T-helper 1 cell (primary cell): Measurements from ENCODE around the gene TKT.

Source experiments
- DNase-seq, 5 donors: peaks; one replicate each; pipeline ENCODE4 v3.0.0-alpha.2; 2012 to 2020

Gene TKT

DNA sequence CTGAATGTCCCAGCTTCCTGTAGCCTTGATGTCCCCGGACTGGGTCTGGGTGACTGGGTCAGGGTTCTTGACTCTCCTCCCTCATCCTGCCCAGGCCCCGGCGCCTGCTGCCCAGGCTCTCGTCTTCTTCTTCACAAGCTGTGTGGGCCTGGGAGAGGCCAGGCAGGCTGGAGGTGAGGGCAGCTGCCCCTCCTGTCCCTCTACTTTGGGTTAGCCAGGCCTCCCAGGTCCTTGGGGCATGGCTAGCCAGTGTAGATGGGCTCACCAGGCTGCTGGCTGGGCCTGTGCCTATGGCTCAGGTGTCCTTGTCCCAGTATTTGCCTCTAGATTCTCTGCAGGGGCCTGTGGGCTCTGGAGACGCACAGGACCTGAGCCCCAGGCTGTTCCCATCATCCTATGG lies 31.8 kb downstream of the TKT start:
- DNase-seq, result no peak

DNA sequence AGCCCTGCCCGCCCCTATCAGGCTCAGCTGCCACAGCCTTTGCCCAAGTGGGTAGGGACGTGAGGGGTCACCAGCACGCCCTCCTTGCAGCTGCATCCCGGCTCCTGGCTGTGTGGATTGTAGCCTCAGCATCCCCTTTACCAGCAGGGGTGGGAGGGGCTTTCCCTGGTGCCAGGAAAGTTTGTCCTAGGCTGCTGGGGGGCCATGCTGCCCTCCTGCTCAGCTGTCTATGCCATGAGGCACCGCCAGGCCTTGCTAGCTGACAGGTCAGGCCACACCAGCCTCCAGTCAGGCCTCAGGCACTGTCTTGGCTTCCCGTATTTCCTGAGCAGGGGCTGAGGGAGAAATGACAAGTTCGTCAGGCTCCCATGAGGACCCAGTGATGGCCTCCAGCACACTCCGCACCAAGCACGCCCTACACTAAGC lies 32.3 kb downstream of the TKT start:
- DNase-seq, result no peak

DNA sequence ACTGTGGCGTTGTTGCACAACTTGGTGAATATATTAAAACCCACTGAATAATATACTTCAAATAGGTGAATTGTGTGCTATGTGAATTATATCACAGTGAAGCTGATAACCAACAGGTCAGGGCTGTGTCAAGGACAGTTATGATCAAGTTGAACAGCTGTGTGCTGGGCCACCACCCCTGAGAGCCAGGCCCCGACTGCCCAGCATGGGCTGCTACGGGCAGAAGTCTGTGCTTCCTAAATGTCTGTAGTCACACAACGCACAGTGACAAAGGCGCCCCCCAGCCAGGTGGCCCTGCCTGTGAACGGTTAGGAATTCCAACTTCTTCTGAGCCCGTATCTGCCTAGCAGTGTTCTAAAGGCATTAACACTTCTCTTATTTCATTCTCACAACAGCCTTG lies 32.8 kb downstream of the TKT start:
- DNase-seq, result no peak

DNA sequence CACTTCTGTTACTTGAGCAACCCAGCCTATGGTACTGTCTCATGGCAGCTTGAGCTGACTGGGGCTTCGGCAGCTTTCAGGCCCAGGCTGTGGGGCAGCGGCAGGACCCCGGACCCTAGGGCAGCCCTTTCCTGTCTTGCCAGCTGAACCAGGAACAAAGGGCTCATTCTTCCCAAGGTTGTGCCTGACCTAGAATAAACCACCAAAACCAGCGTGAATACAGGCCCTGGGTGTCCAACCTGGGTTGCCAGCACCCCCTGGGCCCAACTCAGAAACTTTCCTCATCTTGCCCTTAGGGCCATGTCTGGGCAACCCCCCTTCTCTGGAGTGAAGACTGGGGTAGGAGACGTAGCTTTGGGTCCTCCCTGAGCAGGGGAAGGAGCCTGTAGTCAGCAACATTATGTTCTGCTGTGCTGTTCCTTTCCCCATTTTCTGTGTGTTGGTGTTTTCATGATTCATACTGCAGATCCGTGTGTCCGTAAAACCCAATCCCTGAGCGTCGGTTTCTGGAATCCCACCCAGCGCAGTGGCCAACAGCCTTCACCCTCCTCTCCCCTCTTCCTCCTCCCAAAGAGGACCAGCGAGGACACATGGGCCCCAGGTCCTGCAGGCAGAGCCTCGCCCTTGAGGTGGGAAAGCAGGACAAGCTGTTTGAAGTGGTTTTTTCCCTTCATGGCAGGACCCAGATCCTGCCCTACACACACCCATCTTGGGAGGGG lies 33.5 kb downstream of the TKT start:
- DNase-seq, result no peak

DNA sequence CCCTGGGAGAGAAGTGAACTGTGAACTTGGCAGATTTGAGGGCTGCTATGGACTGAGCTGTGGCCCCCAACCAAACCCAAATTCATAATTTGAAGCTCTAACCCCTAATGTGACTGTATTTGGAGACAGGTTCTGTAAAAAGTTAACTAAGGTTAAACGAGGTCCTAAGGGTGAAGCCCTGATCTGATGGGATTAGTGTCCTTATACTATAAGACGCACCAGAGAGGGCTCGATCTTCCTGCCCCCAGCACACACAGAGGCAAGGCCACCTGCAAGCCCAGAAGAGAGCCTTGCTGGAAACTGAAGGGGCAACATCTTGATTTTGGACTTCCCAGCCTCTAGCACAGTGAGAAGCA lies 34.0 kb downstream of the TKT start:
- no peak for DNase-seq

DNA sequence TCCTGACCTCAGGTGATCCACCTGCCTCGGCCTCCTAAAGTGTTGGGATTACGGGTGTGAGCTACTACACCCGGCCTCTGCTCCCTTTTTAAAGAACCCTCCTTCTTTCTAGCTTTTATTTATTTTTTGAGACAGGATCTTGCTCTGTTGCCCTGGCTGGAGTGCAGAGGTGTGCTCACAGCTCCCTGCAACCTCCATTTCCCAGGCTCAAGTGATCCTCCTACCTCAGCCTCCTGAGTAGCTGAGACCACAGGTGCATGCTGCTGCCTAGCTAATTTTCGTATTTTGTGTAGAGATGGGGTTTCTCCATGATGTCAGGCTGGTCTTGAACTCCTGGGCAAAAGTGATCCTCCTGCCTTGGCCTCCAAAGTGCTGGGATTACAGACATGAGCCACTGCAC lies 34.5 kb downstream of the TKT start:
- no peak for DNase-seq

DNA sequence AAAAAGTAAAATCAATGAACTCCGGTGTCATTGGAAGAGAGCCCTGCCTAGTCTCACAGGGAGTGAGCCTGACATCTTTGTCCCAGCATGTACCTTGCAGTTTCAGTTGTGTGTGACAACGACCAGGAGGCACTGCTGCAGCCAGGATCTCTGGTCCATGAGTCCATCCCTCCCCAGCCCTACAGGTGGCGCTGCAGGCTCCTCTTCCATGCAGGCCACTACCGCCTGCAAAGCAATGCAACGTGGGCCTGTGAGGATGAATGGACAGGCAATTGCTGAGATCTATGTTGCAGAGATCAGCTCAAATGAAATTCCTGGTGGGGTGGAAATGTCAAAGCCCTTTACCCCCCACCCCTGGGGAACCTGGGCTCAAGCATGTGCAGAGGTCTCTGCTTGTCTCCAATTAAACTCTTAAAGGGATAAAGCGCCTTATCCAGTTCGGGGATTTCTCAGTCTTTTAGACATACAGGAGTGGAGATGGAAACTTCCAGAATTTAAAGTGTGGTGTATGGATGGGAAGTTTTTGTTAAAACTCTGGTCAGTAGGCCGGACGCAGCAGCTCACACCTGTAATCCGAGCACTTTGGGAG lies 35.8 kb downstream of the TKT start:
- DNase-seq, result peak; percentile 47 to 79 (median 59)

DNA sequence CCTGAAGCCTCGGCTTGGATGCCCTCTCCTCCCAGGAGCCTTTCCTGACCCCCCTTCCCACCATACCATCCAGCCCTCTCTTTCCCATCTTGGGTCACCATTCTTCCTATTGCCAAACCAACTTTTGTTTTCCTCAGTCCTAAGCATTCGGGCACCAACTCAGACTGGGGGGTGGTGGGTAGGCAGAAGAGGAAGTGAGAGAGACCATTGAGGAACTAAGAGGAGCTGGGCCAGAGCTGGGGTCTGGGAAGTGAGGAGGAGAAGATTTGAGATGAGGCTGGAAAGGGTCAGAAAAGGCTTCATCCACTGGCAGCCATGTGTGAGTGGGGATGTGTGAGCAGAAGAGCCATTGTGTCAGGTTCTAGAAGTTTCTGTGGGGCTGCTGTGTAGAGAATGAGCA lies 37.7 kb downstream of the TKT start:
- DNase-seq, result no peak

DNA sequence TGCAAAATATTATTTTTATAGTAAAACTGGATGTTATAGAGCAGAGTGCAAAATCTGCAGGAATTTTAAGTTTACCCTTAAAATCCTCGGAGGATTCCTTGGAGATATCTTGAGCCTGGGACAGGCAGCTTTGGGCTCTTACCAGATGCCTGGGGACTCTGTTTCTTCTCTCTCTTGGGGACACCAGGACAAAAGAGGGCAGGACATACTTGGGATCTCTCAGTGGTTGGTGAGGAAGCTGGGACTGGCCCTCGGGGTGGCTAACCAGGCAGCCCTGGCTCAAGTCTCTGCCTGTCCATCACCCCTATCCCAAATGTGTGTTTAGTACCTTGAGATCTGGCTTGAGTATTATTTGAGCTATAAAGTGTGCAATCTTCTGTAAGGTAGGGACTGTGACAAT lies 38.6 kb downstream of the TKT start:
- no peak for DNase-seq

DNA sequence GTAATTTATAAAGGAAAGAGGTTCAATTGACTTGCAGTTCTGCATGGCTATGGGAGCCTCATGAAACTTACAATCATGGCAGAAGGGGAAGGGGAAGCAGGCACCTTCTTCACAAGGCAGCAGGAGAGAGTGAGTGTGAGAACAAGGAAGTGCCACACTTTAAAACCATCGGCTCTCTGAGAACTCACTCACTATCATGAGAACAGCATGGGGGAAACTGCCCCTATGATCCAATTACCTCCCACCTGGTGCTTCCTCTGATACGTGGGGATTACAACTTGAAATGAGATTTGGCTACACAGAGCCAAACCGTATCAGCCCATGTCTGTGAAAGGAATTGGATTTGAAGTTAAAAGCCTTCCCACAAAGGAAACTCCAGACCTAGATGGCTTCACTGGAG lies 39.1 kb downstream of the TKT start:
- no peak for DNase-seq

DNA sequence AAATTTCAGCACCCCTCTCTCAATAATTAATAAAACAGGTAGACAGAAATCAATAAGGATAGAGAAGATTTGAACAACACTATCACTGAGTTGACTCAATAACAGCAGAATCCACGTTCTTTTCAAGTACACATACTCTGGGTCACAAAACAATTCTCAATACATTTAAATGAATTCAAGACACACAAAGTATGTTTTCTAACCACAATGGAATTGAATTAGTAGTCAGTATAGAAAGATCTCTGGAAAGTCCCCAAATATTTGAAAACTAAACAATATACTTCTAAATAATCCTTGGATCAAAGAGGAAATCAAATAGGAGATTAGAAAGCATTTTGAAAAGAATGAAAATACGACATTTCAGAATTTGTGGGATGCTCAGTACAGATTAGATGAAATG lies 40.0 kb downstream of the TKT start:
- DNase-seq, result no peak

DNA sequence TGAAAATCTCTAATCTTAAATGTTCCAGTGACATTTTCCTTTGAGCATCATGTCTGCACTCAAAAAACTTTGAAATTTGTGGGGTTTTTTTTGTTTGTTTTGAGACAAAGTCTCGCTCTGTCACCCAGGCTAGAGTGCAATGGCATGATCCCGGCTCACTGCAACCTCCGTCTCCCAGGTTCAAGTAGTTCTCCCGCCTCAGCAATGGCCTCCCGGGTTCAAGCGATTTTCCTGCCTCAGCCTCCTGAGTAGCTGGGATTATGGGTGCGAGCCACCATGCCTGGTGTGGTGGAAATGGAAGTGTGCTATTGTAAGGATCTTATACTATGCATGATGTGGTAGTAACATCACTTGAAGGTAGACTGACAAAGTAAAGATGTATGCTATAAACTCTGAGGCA lies 42.5 kb downstream of the TKT start:
- DNase-seq, result no peak

DNA sequence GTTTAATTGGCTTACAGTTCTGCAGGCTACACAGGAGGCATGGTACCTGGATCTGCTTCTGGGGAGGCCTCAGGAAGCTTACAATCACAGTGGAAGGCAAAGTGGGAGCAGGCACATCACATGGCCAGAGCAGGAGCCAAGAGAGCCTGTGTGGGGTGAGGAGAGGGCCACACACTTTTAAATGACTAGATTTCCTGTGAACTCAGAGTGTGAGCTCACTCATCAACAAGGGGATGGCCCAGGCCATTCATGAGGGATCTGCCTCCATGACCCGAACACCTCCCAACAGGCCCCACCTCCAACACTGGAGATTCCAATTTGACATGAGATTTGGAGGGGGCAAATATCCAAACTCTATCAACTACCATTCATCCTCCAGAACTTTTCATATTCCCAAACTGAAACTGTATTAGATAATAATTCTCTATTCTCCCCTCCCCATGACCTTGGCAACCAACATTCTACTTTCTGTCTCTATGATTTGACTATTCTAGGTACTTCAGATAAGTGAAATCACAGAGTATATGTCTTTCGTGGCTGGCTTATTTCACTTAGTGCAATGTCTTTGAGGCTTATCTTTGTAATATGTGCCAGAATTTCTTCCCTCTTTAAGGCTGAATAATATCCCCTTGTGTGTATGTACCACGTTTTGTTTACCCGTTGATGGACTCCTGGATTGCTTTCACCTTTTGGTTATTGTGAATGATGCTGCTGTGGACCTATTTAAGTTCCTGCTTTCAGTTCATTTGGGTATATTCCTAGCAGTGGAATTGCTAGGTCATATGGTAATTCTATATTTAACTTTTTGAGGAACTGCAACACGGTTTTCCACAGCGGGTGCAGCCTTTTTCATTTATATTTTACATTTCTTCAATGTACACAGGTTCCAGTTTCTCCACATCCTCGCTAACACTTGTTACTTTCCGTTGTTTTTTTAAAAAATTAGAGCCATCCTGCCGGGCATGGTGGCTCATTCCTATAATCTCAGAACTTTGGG lies 43.8 kb downstream of the TKT start:
- no peak for DNase-seq

DNA sequence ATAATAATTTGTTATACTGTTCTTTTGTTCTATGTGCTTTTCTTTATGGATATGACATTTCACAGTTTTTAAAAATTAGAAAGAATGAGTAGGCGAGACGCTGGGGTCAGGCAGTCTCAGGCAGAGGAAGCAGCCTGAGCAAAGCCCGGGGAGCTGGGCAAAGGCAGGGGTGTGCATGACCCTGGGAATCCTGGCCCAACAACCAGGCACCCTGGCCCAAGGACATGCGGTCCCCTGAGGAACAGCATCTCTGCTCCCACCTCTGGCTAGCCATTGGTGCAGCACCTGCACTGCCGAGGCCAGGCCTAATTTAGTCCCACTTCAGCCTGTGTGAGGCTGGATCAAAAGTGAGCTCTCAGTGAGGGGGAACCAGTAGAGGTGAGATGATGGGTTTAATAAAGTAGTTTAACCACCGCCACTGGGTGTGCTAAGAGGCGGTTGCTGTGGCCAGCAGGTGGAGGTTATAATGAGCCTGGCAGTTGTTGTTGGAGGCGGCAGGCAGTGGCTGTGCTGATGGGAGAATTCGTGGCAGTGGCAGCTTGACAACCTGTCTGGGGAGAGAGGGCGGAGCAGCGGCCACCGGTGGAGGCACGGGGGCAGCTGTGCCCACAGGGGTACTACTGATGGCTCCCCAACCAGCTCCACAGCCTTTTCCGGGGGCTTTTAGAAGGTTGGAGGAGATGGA lies 53.3 kb downstream of the TKT start:
- DNase-seq, result no peak

DNA sequence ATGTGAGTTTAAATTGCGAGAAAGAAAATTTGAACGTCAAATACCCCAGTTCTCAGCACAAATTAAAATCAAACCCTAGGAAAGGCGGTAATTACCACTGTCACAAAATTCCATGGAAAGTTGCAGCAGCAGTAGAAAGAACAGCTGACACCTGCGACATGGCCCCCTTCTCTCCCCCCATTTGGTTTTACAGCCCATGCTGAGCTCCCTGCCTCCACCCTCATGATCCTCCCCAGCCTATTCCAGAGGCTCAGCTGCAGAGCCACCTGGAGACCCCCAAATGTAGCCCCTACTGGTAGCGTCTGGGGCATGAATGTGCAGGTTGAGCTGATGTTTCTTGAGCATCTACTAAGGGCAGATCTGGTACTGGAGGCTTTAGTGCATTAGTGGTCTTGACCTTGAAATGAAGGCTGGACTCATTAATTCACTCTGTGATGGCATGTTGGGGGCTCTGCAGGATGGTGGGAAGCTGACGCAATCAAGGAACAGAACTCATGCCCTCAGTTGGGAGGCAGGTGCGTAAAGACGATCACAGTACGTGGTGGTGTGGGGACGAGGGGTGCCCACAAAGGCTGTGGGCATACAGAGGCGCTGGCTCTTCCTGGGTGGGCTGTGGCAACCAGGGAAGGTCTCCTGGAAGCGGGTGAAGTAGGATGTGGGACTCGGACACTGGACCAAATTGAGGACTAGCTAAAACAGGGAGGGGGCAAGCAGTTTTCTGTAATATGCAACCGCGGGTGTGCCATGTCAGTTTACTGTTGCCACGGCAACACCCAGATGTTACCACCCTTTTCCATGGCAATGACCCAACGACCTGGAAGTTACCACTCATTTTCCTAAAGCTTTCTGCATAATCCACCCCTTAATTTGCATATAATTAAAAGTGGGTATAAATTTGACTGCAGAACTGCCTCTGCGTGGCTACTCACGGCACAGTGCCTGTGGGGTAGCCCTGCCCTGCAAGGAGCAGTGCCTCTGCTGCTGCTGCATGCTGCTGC lies 55.0 kb downstream of the TKT start:
- no peak for DNase-seq

DNA sequence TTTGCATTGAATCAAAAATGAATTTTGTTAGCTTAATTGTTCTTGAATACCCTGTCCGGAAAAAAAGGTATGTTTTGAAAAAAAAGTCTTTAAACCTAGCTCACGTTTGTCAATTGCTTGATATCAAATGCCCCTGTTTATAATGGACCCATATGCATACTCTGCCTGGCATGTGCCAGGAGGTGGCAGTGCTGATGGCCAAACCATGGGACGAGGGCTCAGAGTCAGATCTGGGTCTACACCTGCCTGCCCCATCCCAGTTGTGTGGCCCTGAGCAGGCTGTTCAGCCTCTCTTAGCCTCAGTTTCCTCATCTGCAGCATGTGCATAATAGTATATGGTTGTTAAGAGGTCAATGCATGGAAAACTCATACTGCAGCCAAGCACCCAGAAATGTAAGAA lies 56.0 kb downstream of the TKT start:
- no peak for DNase-seq

DNA sequence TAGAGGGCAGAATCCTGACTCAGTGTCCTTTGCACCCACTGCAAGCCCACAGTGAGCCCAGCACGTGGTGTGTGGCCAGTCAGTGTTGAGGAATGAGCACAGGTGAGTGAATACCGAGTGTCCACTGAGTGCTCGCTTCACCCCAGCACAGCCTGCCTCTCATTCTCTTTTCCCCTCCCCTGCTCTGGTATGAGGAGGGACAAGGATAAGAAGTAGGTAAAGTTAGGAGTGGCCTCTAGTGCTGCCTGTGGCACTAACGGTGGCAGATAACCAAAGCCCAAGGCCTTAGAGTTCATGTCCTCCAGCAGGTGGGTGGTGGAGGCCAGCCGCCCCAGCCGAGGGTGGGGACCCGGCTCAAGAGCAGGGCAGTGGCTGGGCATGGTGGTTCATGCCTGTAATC lies 56.8 kb downstream of the TKT start:
- DNase-seq, result no peak

DNA sequence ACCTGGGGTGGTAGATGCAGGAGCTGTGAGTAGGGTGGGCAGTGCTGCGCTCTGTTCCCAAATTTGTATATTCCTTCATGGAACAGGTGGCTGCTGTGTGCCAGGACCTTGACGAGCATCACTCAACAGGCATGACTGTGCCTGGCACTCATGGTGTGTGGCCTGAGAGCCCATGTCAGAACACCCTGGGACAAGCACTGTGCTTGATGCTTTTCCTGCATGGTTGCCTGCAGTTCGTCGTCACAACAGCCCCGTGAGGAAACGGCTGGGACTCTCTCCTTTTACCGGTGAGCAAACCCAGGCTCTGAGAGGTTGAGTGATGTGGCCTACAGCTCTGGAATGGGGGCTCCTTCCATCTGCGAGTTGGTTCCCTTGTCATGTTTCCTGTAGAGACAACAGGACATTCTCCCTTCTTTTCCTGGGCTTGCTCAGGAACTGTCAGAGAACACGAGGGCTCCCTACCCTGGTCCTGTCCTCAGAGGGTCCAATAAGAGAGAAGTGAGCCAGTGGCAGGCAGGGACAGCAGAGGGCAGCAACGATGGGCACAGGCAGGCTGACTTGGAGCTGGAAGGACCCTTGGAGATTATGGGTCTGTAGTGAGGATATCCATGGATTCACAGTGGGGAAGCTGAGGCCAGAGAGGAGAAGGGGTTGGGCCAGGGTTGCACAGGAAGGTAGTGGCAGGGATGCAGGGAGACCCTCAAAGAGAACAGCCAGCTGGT lies 57.4 kb downstream of the TKT start:
- no peak for DNase-seq

DNA sequence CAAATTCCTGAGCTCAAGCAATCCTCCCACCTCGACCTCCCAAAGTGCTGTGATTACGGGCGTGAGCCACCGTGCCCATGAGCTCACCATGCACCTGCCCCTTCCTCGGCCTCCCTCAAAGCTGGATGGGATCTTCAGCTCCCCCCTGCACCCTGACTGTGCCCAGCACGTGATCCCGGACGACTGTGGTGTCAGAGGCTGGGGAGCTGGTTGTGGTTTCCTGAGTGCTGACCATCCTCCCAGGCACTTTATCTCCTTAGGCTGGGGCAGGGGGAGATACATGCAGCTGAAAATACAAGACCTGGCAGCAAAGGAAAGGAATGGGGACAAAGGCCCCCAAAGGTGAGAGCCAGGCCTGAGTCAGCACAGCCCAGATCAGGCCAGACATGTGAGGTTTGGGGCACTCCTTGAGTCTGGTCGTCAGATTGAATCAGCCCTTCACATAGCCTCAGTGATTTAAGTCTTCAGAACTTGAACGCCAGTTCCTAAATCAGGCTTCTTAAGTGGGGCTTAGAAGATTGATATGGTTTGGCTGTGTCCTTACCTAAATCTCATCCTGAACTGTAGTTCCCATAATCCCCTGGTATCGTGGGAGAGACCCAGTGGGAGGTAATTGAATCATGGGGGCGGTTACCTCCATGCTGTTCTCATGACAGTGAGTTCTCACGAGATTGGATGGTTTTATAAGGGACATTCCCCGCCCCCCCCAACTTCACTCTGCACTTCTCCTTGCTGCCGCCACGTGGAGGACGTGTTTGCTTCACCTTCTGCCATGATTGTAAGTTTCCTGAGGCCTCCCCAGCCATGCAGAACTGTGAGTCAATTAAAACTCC lies 59.0 kb downstream of the TKT start:
- DNase-seq, result peak in 1 of 5 donors; percentile 48
